ENCODE data around the gene ARRDC5. TPM values are rescaled to one million over a fixed set of nuclear protein-coding genes. Genes with fewer than 3 reads are reported as not detected.

ARRDC5 gene
- total and polyA plus RNA-seq, 5 donors from 2014 or later = 1.1 to 6.1 (median 1.3) TPM

DNA sequence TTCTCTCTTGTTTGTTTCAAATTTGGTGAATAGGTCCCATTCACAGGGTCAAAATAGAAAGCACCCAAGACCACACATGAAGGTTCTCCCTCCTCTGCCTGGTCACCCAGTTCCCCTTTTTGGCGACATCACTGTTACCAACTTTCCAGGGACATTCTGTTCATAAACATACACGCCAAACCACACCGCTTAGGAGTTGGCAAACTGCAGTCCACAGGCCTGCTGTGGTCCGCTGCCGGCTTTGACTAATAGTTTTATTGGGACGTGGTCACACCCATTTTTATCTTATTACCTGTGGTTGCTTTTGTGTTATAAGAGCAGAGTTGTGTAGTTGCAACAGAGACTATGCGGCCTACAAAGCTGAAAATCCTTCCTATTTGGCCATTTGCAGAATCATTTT is 30.8 kb upstream of the ARRDC5 start:
- H3K36me3 ChIP-seq (ENCODE audit: control insufficient read depth, insufficient read depth, low read length) = no peaks in the 10 kb centered on the region
- ATAC-seq (ENCODE audit: low read depth in 2 of 2) = no peak
- no peaks in the 10 kb centered on the region for H3K4me1 ChIP-seq (ENCODE audit: control insufficient read depth, insufficient read depth, low read length, poor library complexity, severe bottlenecking)
- no peak overlapping the region for H3K27ac Mint-ChIP-seq
- no peak overlapping the region for H3K4me3 Mint-ChIP-seq
- H3K27me3 Mint-ChIP-seq = no peaks in the 10 kb centered on the region
- H3K36me3 Mint-ChIP-seq = no peaks in the 10 kb centered on the region
- H3K27me3 ChIP-seq (ENCODE audit: control insufficient read depth, insufficient read depth, low read length) = no peaks in the 10 kb centered on the region
- H3K9me3 ChIP-seq (ENCODE audit: control insufficient read depth in 2 of 2, low read length in 2 of 2) = no peaks in the 10 kb centered on the region
- H3K27ac ChIP-seq (ENCODE audit: insufficient read depth, low read length, poor library complexity, severe bottlenecking) = no peak overlapping the region
- no peak for DNase-seq
- no peak overlapping the region for H3K4me3 ChIP-seq (ENCODE audit: low read depth, low read length)
- H3K4me1 Mint-ChIP-seq = peaks cover 0 to 6% (median 0%) of the 10 kb centered on the region in 4 donors
- H3K9me3 Mint-ChIP-seq = peaks cover 0 to 1% (median 0%) of the 10 kb centered on the region in 7 donors

DNA sequence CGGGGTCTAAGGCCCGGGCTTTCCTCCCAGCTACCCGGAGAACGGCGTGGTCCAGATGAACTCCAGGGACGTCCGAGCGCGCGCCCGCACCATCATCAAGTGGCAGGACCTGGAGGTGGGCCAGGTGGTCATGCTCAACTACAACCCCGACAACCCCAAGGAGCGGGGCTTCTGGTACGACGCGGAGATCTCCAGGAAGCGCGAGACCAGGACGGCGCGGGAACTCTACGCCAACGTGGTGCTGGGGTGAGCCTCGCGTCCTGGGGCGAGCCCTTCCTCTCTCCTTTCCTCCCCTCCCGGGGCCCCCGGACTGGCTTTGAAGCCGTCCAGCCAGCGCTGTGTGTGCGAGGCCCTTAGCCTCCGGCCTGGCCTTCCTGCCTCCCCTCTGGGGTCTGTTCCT is 30.0 kb upstream of the ARRDC5 start:
- Mint-ChIP-seq H3K4me3 (no peak overlapping the region), H3K27ac (no peak overlapping the region), H3K4me1 (no peaks in the 10 kb centered on the region), H3K9me3 (no peaks in the 10 kb centered on the region), H3K27me3 (no peaks in the 10 kb centered on the region), H3K36me3 (no peaks in the 10 kb centered on the region)
- Histone ChIP-seq H3K4me3 (ENCODE audit: low read depth, low read length) (no peak overlapping the region), H3K4me1 (ENCODE audit: control insufficient read depth, insufficient read depth, low read length, poor library complexity, severe bottlenecking) (no peaks in the 10 kb centered on the region), H3K9me3 (ENCODE audit: control insufficient read depth in 2 of 2, low read length in 2 of 2) (no peaks in the 10 kb centered on the region), H3K27ac (ENCODE audit: insufficient read depth, low read length, poor library complexity, severe bottlenecking) (no peak overlapping the region), H3K27me3 (ENCODE audit: control insufficient read depth, insufficient read depth, low read length) (no peaks in the 10 kb centered on the region), H3K36me3 (ENCODE audit: control insufficient read depth, insufficient read depth, low read length) (no peaks in the 10 kb centered on the region)
- ATAC-seq (ENCODE audit: low read depth in 2 of 2) (no peak), DNase-seq (no peak)

DNA sequence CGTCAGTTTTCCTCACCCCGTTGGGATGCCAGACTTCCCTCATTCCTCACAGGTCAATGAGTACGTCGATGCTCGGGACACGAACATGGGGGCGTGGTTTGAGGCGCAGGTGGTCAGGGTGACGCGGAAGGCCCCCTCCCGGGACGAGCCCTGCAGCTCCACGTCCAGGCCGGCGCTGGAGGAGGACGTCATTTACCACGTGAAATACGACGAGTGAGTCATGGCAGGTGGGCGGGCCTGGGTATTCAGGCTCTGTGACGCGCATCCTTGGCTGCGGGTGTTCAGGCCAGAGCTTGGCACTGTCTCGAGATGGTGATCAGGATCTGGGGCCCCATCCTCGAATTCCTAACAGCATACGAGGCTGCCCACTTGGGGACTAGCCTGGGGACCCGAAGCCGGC is 28.0 kb upstream of the ARRDC5 start:
- Histone ChIP-seq H3K4me3 (ENCODE audit: low read depth, low read length) (no peak overlapping the region), H3K4me1 (ENCODE audit: control insufficient read depth, insufficient read depth, low read length, poor library complexity, severe bottlenecking) (no peaks in the 10 kb centered on the region), H3K9me3 (ENCODE audit: control insufficient read depth in 2 of 2, low read length in 2 of 2) (no peaks in the 10 kb centered on the region), H3K27me3 (ENCODE audit: control insufficient read depth, insufficient read depth, low read length) (no peaks in the 10 kb centered on the region), H3K36me3 (ENCODE audit: control insufficient read depth, insufficient read depth, low read length) (no peaks in the 10 kb centered on the region), H3K27ac (ENCODE audit: insufficient read depth, low read length, poor library complexity, severe bottlenecking) (no peak overlapping the region)
- ATAC-seq (ENCODE audit: low read depth in 2 of 2) (no peak), DNase-seq (no peak)
- H3K36me3 Mint-ChIP-seq = no peaks in the 10 kb centered on the region
- no peaks in the 10 kb centered on the region for H3K4me1 Mint-ChIP-seq
- no peak overlapping the region for H3K4me3 Mint-ChIP-seq
- no peak overlapping the region for H3K27ac Mint-ChIP-seq
- no peaks in the 10 kb centered on the region for H3K27me3 Mint-ChIP-seq
- H3K9me3 Mint-ChIP-seq = no peaks in the 10 kb centered on the region

DNA sequence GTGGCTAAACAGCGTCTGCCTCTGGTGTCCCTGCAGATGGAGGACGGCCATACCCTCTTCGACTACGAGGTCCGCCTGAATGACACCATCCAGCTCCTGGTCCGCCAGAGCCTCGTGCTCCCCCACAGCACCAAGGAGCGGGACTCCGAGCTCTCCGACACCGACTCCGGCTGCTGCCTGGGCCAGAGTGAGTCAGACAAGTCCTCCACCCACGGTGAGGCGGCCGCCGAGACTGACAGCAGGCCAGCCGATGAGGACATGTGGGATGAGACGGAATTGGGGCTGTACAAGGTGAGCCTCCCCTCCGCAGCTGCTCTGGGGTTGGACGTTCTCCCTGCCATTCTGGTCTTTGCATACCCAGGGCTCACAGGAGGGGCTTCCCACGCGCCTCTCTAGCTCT is 26.5 kb upstream of the ARRDC5 start:
- ATAC-seq (ENCODE audit: low read depth in 2 of 2) = no peak
- H3K4me3 Mint-ChIP-seq = no peak overlapping the region

DNA sequence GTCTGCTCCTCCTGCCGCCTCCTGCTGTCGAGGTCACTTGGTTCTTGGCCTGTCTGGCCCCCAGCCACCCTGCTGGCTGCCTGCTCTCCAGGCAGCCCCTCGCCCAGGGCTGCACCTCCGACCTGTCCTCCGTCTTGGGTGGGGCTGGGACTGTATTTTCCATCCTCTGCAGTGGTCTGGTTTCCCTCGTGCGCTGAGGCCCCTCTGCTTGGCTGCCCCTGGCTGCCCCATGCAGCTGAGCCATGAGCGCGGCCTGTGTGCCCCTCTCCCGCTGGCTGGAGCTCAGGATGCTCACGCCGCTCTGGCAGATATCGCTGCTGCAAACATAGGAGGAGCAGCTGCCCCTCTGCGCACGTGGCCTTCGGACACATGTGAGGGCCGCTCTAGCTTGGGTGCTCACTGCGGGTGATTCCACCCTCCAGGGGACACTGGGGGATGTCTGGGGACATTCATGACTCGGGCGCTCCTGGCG is 20.6 kb upstream of the ARRDC5 start:
- no peaks in the 10 kb centered on the region for H3K36me3 Mint-ChIP-seq
- H3K36me3 ChIP-seq (ENCODE audit: control insufficient read depth, insufficient read depth, low read length) = no peaks in the 10 kb centered on the region
- H3K4me3 Mint-ChIP-seq = no peak overlapping the region
- no peak for ATAC-seq (ENCODE audit: low read depth in 2 of 2)
- no peak for DNase-seq
- no peaks in the 10 kb centered on the region for H3K4me1 ChIP-seq (ENCODE audit: control insufficient read depth, insufficient read depth, low read length, poor library complexity, severe bottlenecking)
- no peaks in the 10 kb centered on the region for H3K4me1 Mint-ChIP-seq
- H3K9me3 ChIP-seq (ENCODE audit: control insufficient read depth in 2 of 2, low read length in 2 of 2) = no peaks in the 10 kb centered on the region
- no peak overlapping the region for H3K27ac Mint-ChIP-seq
- H3K9me3 Mint-ChIP-seq = no peaks in the 10 kb centered on the region
- H3K4me3 ChIP-seq (ENCODE audit: low read depth, low read length) = no peak overlapping the region
- H3K27me3 ChIP-seq (ENCODE audit: control insufficient read depth, insufficient read depth, low read length) = no peaks in the 10 kb centered on the region
- no peaks in the 10 kb centered on the region for H3K27me3 Mint-ChIP-seq
- H3K27ac ChIP-seq (ENCODE audit: insufficient read depth, low read length, poor library complexity, severe bottlenecking) = no peak overlapping the region

More for the DNA sequence above, 26.5 kb upstream of the ARRDC5 start:
- Mint-ChIP-seq H3K4me1 (no peaks in the 10 kb centered on the region), H3K9me3 (no peaks in the 10 kb centered on the region), H3K27ac (no peak overlapping the region), H3K36me3 (no peaks in the 10 kb centered on the region), H3K27me3 (no peaks in the 10 kb centered on the region)
- H3K36me3 ChIP-seq (ENCODE audit: control insufficient read depth, insufficient read depth, low read length) = no peaks in the 10 kb centered on the region
- H3K27ac ChIP-seq (ENCODE audit: insufficient read depth, low read length, poor library complexity, severe bottlenecking) = no peak overlapping the region
- no peaks in the 10 kb centered on the region for H3K9me3 ChIP-seq (ENCODE audit: control insufficient read depth in 2 of 2, low read length in 2 of 2)
- DNase-seq = no peak
- H3K4me1 ChIP-seq (ENCODE audit: control insufficient read depth, insufficient read depth, low read length, poor library complexity, severe bottlenecking) = no peaks in the 10 kb centered on the region
- H3K4me3 ChIP-seq (ENCODE audit: low read depth, low read length) = no peak overlapping the region
- no peaks in the 10 kb centered on the region for H3K27me3 ChIP-seq (ENCODE audit: control insufficient read depth, insufficient read depth, low read length)

DNA sequence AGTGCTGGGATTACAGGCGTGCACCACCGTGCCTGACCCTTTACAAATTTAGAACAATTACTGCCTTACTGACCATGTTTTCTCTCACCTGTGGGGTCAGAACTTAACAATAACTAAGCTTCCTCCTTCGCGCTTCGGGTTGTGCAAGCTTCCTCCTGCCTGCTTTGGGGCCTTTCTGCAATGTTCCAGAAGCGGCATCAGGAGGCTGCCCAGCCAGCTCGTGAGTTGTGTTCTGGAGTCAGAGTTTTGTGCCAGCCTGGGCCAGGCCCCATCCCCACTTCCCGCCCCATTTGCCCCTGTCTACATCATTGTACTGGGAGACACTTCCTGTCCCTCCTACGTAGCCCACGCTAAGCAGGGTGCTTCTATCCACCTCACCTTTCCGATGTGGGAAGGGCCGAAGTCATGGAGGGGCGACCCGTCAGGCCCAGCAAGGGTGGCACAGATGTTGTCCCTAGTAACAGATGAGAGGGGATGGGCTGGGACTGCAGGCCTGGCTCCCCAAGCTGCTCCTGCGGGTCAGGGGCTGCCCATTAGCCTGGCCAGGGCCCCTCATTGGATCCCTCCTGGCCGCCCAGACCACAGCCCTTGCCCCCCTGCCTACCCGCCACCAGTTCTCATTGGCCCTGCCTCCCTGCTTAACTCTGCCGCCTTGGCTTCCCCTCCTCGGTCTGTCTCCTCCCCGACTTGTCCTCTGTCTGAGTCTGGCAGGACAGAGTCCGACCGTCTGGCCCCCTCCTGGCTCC is 20.0 kb upstream of the ARRDC5 start:
- Histone ChIP-seq H3K27ac (ENCODE audit: insufficient read depth, low read length, poor library complexity, severe bottlenecking) (no peak overlapping the region), H3K4me1 (ENCODE audit: control insufficient read depth, insufficient read depth, low read length, poor library complexity, severe bottlenecking) (no peaks in the 10 kb centered on the region), H3K27me3 (ENCODE audit: control insufficient read depth, insufficient read depth, low read length) (no peaks in the 10 kb centered on the region), H3K36me3 (ENCODE audit: control insufficient read depth, insufficient read depth, low read length) (no peaks in the 10 kb centered on the region), H3K9me3 (ENCODE audit: control insufficient read depth in 2 of 2, low read length in 2 of 2) (no peaks in the 10 kb centered on the region), H3K4me3 (ENCODE audit: low read depth, low read length) (no peak overlapping the region)
- Mint-ChIP-seq H3K27ac (no peak overlapping the region), H3K4me1 (no peaks in the 10 kb centered on the region), H3K27me3 (no peaks in the 10 kb centered on the region), H3K4me3 (no peak overlapping the region), H3K36me3 (no peaks in the 10 kb centered on the region), H3K9me3 (no peaks in the 10 kb centered on the region)
- ATAC-seq (ENCODE audit: low read depth in 2 of 2) = no peak
- no peak for DNase-seq

DNA sequence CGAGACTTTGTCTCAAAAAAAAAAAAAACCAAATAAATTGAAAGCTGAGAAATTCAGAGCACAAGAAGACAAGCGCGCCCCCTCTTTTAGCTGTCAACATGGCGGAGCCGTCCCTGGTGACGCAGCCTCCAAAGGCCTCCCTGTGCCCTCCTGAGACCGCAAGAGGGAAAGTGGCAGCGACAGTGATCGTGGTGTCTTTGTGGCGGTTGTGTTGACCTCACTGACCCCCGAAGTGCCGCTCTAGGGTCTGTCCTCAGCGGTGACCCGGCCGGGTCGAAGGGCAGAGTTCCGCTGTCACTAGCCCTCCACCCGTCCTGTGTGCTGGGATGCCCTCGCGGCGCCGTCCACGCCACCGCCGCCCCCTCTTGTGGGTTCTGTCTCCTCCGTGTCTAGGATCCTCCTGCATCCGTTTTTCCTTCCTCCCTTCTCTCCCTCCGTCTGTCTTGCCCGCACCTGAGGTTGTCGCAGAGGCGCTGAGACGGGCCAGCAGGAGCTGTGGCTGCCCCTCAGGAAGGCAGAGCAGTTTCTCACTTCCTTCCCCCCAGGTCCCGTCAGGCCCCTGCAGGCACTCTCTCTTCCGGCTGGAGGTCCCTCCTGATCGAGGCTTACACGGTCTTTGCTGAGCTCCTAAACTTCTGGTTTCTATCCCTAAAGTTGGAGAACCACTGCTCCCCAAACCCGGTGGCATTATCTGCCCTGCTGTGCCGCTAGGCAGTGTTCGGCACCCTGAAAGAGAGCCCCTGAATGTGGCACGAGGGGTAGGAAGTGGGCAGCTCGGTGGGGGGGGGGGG is 13.8 kb upstream of the ARRDC5 start:
- ATAC-seq (ENCODE audit: low read depth in 2 of 2) (peak; percentile 35 to 37), DNase-seq (peak; percentile 20 to 72 (median 54))
- H3K36me3 Mint-ChIP-seq = peaks cover 7% of the 10 kb centered on the region
- H3K9me3 Mint-ChIP-seq = no peaks in the 10 kb centered on the region
- H3K27me3 Mint-ChIP-seq = no peaks in the 10 kb centered on the region
- H3K36me3 ChIP-seq (ENCODE audit: control insufficient read depth, insufficient read depth, low read length) = no peaks in the 10 kb centered on the region
- peak overlapping the region; percentile 93 to 99 (median 99) for H3K27ac Mint-ChIP-seq
- H3K27me3 ChIP-seq (ENCODE audit: control insufficient read depth, insufficient read depth, low read length) = no peaks in the 10 kb centered on the region
- H3K4me3 ChIP-seq (ENCODE audit: low read depth, low read length) = peak overlapping the region; percentile 92
- H3K4me1 Mint-ChIP-seq = peaks cover 9 to 55% (median 18%) of the 10 kb centered on the region in 4 donors
- H3K4me1 ChIP-seq (ENCODE audit: control insufficient read depth, insufficient read depth, low read length, poor library complexity, severe bottlenecking) = peaks cover 55% of the 10 kb centered on the region
- peak overlapping the region; percentile 95 to 100 (median 99) for H3K4me3 Mint-ChIP-seq
- no peaks in the 10 kb centered on the region for H3K9me3 ChIP-seq (ENCODE audit: control insufficient read depth in 2 of 2, low read length in 2 of 2)
- H3K27ac ChIP-seq (ENCODE audit: insufficient read depth, low read length, poor library complexity, severe bottlenecking) = peak overlapping the region; percentile 81

All from CD4-positive, CD25-positive, alpha-beta regulatory T cell (primary cell).